Measurements from ENCODE around the gene DCTN2.
"Not testable (repeated sequence)": the region's sequence is repeated elsewhere in the genome, so short reads cannot be mapped to it uniquely, and the experiment has no call there.

The DCTN2 gene

DNA sequence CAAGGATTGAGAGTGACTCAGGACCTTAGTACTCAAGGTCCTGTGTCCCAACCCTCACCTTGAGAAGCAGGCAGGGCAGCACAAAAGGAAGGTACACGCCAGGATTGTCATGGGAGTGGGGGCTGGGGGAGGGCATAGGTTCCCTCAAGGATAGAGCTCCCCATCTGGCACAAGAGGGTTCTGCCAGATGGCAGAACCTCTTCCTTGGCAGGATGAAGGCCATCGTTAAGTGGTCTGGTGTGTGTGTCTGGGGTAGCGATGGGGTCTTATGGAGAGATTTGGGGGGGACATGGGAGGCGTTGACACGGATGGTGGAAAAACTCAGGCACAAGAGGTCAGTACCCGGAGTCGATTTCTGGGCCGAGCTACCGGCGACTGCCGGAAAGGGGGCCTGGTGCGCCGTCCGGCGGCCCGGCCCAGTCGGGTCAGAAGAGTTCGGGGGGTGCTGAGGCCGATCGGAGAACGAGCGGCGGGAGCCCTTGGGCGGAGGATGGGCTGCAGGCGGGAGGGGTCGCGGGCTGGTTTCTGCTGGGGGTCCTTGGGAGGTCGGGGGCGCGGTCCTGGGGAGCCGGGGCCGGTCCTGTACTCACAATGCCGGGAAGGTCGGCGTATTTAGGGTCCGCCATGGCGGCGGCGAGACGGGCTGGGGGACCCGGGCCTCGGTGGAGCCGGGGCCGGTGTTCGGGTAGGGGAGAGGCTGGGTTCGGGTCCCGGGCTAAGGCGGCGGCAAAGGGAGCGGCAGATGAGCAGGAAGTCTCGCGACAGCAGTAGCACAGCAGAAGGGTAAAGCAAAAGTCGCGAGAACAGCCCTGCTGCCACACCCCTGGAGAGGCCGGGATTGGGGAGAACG, at the start of gene DCTN2:
TSS of gene DCTN2 (minus strand) at position 755 of the 850 bp plus-strand sequence. CDS start at position 626, 129 bp downstream.
- peak; percentile 98 for DNase-seq (ENCODE audit: low spot score)

GRCh38 chr12:57593187-57593586, 46.2 kb upstream of the DCTN2 start:
- DNase-seq (ENCODE audit: low spot score): no peak

- no peak for DNase-seq (ENCODE audit: low spot score)
These were observed 45.7 kb upstream of the DCTN2 start for GRCh38 chr12:57592551-57593165.

DNA sequence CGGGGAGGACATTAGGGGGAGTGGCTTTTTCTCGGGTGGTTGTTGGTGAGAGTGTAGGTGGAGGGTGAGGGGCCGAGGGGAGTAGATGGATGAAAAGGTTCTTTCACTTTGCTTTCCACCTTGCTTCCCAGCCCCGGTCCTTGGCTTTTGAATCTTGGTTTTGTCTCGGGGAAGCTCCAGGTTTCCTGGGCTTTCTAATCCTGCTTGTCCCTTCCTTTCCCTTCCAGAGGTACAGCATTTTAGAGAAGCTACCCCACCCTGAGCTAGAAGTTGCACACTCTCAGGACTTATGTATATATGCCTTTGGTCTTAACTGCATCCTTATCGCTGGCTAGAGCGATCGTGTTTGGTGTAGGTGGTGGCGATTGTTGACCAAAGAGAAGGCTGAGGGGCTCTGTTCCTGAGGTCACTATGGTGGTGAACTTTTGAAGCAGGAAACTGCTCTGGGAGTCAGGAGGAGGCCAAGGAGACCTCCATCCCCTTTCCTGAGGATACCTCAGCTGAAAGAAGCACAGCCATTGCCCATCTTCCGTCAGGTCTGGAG, 44.9 kb upstream of the DCTN2 start:
- DNase-seq (ENCODE audit: low spot score): peak; percentile 42

GRCh38 chr12:57590864-57591781, 44.1 kb upstream of the DCTN2 start, which contains the start of gene PIP4K2C:
TSS of gene PIP4K2C (plus strand) at chr12:57591192. CDS start at chr12:57591290, 98 bp downstream.
- DNase-seq (ENCODE audit: low spot score): peak; percentile 99

- DNase-seq (ENCODE audit: low spot score): no peak
These were observed 43.5 kb upstream of the DCTN2 start for GRCh38 chr12:57590479-57590863.

- not testable (repeated sequence) for DNase-seq (ENCODE audit: low spot score)
These were observed 42.1 kb upstream of the DCTN2 start for GRCh38 chr12:57588951-57589610.

DNA sequence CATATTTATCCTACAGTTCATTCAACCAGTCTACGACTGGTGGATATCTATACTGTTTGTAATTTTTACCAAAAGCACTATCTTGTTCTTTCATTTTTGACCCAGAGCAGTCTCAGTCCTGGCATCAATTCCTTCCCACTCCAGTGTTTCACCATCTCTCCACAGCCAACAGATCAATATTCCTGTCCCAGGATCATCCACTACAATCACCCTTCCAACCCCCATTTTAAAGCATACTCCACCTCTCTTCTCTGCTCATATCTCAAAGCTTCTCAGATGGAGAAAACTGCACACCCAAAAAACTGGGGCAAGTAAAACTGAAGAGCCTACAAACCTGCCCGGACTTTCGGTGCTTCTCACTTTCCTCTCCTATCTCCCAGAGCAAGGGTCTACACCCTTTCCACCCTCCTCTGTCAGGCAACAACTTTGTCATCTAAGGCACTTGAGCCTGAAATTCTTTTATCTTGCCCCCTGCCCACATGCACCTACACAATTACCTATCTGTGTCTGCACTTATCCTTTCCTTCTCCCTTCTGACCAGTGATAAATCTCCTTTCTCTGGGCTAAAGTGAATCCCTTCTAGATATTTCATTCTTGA, 39.9 kb upstream of the DCTN2 start:
- no peak for DNase-seq (ENCODE audit: low spot score)

DNA sequence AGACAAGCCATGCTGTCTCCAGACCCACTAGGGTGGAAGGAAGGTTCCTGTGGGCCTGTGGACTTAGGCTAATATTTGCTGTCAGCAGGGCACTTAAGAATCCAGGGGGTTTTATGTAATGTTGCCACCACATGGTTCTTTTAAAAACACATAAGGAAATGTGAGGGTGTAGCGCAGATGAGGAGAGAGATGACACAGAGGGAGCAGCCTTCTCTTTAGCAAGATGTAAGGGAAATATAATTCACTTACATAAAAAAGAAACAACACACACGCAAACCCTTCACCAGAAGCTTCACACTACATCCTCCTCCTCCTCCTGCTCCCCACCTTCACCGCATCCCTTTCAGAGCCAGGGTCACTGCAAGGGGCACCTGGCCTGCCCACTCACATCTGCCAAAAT, 39.1 kb upstream of the DCTN2 start:
- DNase-seq (ENCODE audit: low spot score): no peak

- no peak for DNase-seq (ENCODE audit: low spot score)
These were observed 38.2 kb upstream of the DCTN2 start for GRCh38 chr12:57585156-57585555.

DNA sequence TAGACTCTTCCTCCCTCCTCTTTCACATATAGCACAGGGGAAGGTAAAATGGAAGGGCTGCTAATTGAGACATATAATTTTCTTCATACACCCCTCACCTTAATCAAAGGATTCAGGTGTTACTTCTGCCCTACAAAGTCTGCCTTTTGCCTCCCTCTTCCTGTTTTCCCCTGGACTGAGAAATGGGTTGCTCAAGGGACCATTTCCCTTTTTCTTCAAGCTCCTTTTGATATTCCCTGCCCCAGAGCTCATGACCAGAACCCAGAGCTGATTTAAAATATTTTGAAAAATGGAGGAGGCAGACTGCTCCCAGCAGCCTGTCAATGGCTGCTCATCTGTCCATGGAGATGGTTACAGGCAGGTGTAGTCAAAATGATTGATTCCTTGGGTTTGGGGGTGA, 37.7 kb upstream of the DCTN2 start:
- DNase-seq (ENCODE audit: low spot score): no peak

DNA sequence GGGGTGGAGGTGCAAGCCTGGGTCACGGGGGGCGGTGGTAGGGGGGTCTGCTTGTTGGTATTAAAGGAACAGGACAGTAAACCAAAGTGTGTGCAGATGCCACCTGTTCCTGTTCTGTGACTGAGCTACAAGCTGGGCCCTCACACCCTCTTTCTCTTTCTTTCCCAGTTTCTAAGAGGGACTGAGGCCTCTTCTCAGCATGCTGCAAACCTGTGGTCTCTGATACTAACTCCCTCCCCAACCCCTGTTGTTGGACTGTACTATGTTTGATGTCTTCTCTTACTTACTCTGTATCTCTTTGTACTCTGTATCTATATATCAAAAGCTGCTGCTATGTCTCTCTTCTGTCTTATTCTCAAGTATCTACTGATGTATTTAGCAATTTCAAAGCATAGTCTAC, 37.1 kb upstream of the DCTN2 start:
- no peak for DNase-seq (ENCODE audit: low spot score)

- peak; percentile 94 for DNase-seq (ENCODE audit: low spot score)
These were observed 36.2 kb upstream of the DCTN2 start for GRCh38 chr12:57583008-57583831.

DNA sequence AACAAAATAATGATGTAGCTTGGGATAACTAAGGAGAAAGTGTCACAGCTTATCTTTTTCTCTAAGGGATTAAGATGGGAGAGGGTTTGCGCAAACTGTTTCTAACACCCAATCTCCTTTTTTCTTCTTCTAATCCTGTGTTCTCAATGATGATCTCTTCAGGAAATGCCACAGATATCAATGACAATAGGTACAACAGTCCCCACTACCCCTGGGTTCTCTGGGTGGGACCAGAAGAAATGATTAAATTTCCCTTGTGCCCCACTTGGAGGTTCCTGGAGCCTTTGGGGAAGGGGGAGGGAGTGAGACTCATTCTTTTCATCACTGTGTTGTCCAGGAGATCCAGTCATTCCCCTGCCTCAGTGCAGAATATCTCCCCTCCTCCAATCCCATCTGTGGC, 35.4 kb upstream of the DCTN2 start:
- DNase-seq (ENCODE audit: low spot score): no peak

- DNase-seq (ENCODE audit: low spot score): no peak
These were observed 34.8 kb upstream of the DCTN2 start for GRCh38 chr12:57581802-57582201.

DNA sequence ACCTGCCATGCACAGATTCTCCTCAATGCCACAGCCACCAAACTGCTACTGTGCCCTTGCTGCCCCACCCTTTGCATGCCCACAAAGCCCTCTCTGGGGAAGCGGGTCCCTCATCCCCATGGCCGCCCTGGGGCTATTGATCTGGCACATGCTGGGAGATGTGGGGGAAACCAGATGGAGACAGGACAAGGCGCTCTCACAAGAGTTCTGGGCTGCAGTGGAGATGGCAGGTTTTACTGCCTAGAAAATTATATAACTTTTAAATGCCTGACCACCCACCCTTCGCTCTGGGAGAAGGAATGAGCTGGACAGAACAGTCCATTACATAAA, 33.4 kb upstream of the DCTN2 start:
- DNase-seq (ENCODE audit: low spot score): no peak

DNA sequence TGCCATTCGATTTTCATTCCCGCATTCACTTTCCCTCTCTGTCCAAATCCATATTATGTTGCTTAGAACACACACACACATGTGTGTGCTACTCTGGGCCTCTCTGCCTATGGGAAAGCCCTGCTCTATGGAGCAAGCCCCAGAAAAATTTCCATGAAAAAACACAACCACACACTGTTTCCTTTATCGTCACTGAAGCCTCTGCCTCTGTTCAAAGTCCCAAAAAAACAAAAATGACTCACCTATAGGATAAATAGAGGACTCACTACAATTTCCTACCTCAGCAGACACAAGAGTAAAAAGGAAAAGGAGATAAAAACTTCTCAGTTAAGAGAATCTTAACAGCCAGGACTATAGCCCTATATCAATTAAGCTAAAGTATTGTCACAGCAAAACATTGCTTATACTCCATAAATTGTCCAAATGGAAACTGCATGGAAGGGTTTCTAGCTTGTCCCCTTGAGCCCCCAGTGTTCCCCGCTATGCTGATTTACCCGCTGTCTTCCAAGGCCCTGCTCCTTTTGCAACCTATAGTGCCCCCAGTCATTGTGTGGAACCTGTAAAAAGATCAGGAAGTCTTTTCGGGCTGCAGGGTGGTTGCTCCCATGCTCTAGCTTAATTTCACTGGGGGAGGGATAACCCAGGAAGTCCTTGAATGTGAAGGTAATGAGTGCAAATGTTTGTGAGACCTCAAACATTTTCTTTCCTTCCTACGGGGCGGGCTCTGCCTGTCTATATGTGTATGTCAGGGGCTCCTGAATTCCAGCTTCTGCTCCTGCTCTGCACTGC, 32.9 kb upstream of the DCTN2 start:
- DNase-seq (ENCODE audit: low spot score): no peak

DNA sequence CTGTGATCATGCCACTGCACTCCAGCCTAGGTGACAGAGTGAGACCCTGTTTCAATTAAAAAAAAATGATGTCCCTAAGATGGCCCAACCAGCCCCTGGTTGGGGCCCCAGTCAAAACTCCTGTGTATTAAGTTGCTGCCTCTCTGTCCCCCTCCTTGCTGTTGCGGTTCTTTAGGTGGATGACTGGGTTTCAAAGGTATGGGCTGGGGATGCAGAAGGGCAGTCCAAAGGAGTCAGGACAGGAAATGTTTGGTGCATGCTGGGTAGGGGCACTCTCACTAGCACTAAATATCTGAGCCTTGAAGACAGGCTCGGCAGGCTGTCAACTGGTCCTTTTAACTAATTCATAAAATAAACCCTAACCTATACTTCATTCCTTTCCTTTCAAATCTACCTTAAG, 32.0 kb upstream of the DCTN2 start:
- no peak for DNase-seq (ENCODE audit: low spot score)

DNA sequence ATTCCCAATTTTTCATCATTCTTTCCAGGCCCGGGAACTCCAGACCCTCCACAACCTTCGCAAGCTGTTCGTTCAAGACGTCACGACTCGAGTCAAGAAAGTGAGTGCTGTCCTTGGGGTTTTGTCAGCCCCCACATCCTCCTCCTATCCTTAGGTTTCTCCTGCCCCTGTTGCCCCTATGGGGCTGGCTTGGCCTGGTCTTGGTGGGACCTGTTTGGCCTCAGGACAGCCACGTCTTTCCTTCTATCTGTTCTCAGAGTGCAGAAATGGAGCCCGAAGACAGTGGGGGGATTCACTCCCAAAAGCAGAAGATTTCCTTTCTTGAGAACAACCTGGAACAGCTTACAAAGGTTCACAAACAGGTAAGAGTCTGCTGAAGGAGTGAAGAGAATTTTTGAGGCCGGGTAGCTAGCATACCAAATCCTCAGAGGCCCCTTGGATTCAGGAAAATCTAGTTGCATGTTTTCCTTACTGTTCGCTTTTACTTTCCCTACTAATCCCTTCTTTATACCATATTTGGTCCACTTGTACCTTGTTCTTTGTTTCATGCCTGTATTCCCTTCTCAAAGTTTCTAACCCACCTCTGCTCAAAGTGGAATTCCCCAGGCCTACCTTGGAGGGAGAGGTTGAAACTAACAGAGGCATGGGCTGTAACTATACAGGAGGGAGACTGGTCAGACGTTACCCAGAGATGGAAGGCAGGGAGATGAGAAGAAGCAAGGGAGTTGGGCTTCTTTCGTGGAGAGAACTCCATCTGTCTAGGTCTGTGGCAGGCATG, 31.2 kb upstream of the DCTN2 start:
- no peak for DNase-seq (ENCODE audit: low spot score)
